Uterus (tissue), 2 donors: ENCODE results near the gene EFCAB12.

ENCODE experiments used
- POLR2A ChIP-seq, 2 donors: fragments of 450-650 bp; IDR thresholded peaks; one replicate each; pipeline ENCODE4 v1.6.1; 2016; ENCODE audit warnings: antibody characterized with exemption in 2 of 2, mild to moderate bottlenecking in 1 of 2, moderate library complexity in 1 of 2
- TF ChIP-seq, protein P1 (sequence below), 4 experiments: fragments of 200-600 bp in 2 of 4; fragments of 450-650 bp in 2 of 4; sonication (generic) in 2 of 4; IDR thresholded peaks; one replicate each; pipeline ENCODE4 v1.5.1; 2016 to 2019; ENCODE audit warnings: antibody characterized with exemption in 4 of 4, mild to moderate bottlenecking in 2 of 4, moderate library complexity in 1 of 4

DNA sequence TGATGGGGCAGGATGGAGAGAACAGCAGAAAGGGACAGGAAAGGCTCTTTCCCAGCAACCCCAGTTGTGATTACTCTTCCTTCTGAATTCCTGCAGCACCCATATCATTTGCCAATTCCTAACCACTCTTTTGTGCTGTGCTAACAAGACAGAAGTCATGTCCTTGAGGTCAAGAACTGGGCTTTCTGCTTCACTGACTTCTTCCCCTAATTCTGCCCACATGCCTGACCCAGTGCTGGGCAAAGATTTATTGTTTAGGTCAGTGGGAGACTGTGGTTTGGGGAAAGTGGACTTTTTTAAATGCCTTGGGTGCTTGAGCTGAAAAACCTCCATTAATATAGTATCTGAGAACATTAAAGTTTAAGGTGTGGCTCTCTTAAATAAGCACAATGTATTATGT is 4.2 kb upstream of the EFCAB12 start:
- TF ChIP-seq, protein P1, sequence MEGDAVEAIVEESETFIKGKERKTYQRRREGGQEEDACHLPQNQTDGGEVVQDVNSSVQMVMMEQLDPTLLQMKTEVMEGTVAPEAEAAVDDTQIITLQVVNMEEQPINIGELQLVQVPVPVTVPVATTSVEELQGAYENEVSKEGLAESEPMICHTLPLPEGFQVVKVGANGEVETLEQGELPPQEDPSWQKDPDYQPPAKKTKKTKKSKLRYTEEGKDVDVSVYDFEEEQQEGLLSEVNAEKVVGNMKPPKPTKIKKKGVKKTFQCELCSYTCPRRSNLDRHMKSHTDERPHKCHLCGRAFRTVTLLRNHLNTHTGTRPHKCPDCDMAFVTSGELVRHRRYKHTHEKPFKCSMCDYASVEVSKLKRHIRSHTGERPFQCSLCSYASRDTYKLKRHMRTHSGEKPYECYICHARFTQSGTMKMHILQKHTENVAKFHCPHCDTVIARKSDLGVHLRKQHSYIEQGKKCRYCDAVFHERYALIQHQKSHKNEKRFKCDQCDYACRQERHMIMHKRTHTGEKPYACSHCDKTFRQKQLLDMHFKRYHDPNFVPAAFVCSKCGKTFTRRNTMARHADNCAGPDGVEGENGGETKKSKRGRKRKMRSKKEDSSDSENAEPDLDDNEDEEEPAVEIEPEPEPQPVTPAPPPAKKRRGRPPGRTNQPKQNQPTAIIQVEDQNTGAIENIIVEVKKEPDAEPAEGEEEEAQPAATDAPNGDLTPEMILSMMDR (IDR thresholded peaks at IDR 0.05) = no peak
- no peak for TF ChIP-seq POLR2A (IDR thresholded peaks at IDR 0.05)
